HepG2 (cell line): ENCODE measurements around the gene STUM. TPM values are rescaled to one million over a fixed set of nuclear protein-coding genes. Genes with fewer than 3 reads are reported as not detected.

Experiments
- ATAC-seq: fragments of 200-7000 bp; cut with Tn5 transposase; 3 replicates; pipeline ENCODE4 v1.9.1; 2020; ENCODE audit warnings: mild to moderate bottlenecking, moderate library complexity
- BruUV-seq: library from RNA; stranded (reverse); fragments of 400-500 nt; replicated peaks from 2 replicates; lab custom pipeline; 2021; lab: Mats Ljungman, UMichigan
- CTCF ChIA-PET: fragments of 300-600 bp; formaldehyde crosslinking; extraction: SDS; loops from one replicate; lab custom pipeline; 2021; ENCODE audit warnings: low total read pairs, inconsistent platforms, low intra/inter-chr PET ratio; lab: Yijun Ruan, JAX
- POLR2A ChIA-PET: fragments of 350-600 bp; sonication (Branson Sonifier 250); formaldehyde crosslinking; loops from one replicate; lab custom pipeline; 2020; ENCODE audit warnings: antibody characterized with exemption, inconsistent platforms; lab: Yijun Ruan, JAX
- DNase-seq: peaks from one replicate; pipeline ENCODE4 v3.0.0-alpha.2; 2015; ENCODE audit warnings: low spot score
- FAIRE-seq: peaks from 3 replicates; lab custom pipeline; 2011; peaks lifted over from hg19 to GRCh38; lab: Jason Lieb, UNC
- H2AFZ ChIP-seq: one replicate; pipeline ENCODE4 v1.6.1; 2011; ENCODE audit warnings: low read length, inconsistent platforms
- H3K27ac ChIP-seq: fragments of 300-600 bp; 3 replicates; pipeline ENCODE4 v1.8.0; 2011; ENCODE audit warnings: mixed run types, mild to moderate bottlenecking, mixed read lengths, low read length, inconsistent platforms; ENCODE audit not compliant: insufficient read depth; ENCODE audit errors: extremely low read length
- H3K27me3 ChIP-seq, 2 experiments: fragments of 200-600 bp in 1 of 2; 2 replicates in 1 of 2; 3 replicates in 1 of 2; pipeline versions ENCODE4 v1.6.0 to v1.8.0; 2011; ENCODE audit warnings: low read length in 2 of 2, mild to moderate bottlenecking in 2 of 2, moderate library complexity in 2 of 2, inconsistent platforms in 1 of 2; ENCODE audit not compliant: insufficient read depth in 2 of 2, control insufficient read depth in 1 of 2
- H3K36me3 ChIP-seq, 2 experiments: fragments of 200-600 bp in 1 of 2; replicated peaks in 1 of 2; 2 replicates in 1 of 2; 3 replicates in 1 of 2; pipeline versions ENCODE4 v1.5.1 to v1.8.0; 2011; ENCODE audit warnings: low read length in 2 of 2, inconsistent platforms in 1 of 2; ENCODE audit not compliant: insufficient read depth in 2 of 2, control insufficient read depth in 1 of 2
- H3K4me1 ChIP-seq: 2 replicates; pipeline ENCODE4 v1.5.1; 2012; ENCODE audit warnings: low read length, inconsistent platforms; ENCODE audit not compliant: insufficient read depth
- H3K4me2 ChIP-seq: 2 replicates; pipeline ENCODE4 v1.6.0; 2011; ENCODE audit warnings: low read depth, low read length, inconsistent platforms
- H3K4me3 ChIP-seq, 3 experiments: fragments of 200-600 bp in 1 of 3; sonication (generic), shearing (Covaris generic) in 1 of 3; replicated peaks in 1 of 3; 2 replicates each; pipeline ENCODE4 v1.5.1; 2011 to 2016; ENCODE audit warnings: low read length in 3 of 3, inconsistent platforms in 2 of 3, low read depth in 2 of 3, mild to moderate bottlenecking in 2 of 3, control low read depth in 1 of 3, mixed read lengths in 1 of 3; ENCODE audit not compliant: insufficient read depth in 1 of 3
- H3K79me2 ChIP-seq: one replicate; pipeline ENCODE4 v1.6.1; 2011; ENCODE audit warnings: low read length, inconsistent platforms; ENCODE audit not compliant: insufficient read depth
- H3K9ac ChIP-seq: 2 replicates; pipeline ENCODE4 v1.6.0; 2011; ENCODE audit warnings: mild to moderate bottlenecking, low read depth, low read length, inconsistent platforms; ENCODE audit not compliant: insufficient read depth
- H3K9me3 ChIP-seq: 2 replicates; pipeline ENCODE4 v1.5.1; 2012; ENCODE audit warnings: mild to moderate bottlenecking, low read length
- H4K20me1 ChIP-seq: 2 replicates; pipeline ENCODE4 v1.6.0; 2011; ENCODE audit warnings: inconsistent platforms, mild to moderate bottlenecking, low read length, moderate library complexity; ENCODE audit not compliant: insufficient read depth
- ETV5 ChIP-seq: IDR thresholded peaks from 2 replicates; pipeline ENCODE4 v1.6.1; 2018; ENCODE audit warnings: missing biosample characterization, missing genetic modification reagents, inconsistent platforms, borderline replicate concordance
- GTF2F1 ChIP-seq: fragments of 150-350 bp; IDR thresholded peaks from 2 replicates; pipeline ENCODE4 v1.6.1; 2014; ENCODE audit warnings: low read length
- LBX2 ChIP-seq: sonication (generic); formaldehyde crosslinking; IDR thresholded peaks from 2 replicates; pipeline ENCODE4 v1.5.0; 2020; ENCODE audit warnings: missing genetic modification reagents, mild to moderate bottlenecking, borderline replicate concordance
- PRDM10 ChIP-seq: sonication (generic); formaldehyde crosslinking; IDR thresholded peaks from 2 replicates; pipeline ENCODE4 v1.4.0; 2020; ENCODE audit warnings: low read depth, missing genetic modification reagents
- RAD21 ChIP-seq: fragments of 450-650 bp; formaldehyde crosslinking; IDR thresholded peaks from 2 replicates; pipeline ENCODE4 v1.5.0; 2020; ENCODE audit warnings: mild to moderate bottlenecking
- ZBTB43 ChIP-seq: sonication (generic); formaldehyde crosslinking; conservative IDR thresholded peaks from 2 replicates; pipeline ENCODE4 v1.4.0; 2020; ENCODE audit warnings: missing genetic modification reagents
- ZIK1 ChIP-seq: sonication (generic); formaldehyde crosslinking; IDR thresholded peaks from 2 replicates; pipeline ENCODE4 v1.5.0; 2020; ENCODE audit warnings: mild to moderate bottlenecking, low read depth, missing genetic modification reagents, borderline replicate concordance
- ZNF142 ChIP-seq: sonication (generic); formaldehyde crosslinking; IDR thresholded peaks from 2 replicates; pipeline ENCODE4 v1.4.0; 2020; ENCODE audit warnings: missing genetic modification reagents
- ZNF232 ChIP-seq: sonication (generic); formaldehyde crosslinking; IDR thresholded peaks from 2 replicates; pipeline ENCODE4 v1.4.0; 2020; ENCODE audit warnings: missing genetic modification reagents, borderline replicate concordance
- ZNF382 ChIP-seq: sonication (generic); formaldehyde crosslinking; IDR thresholded peaks from 2 replicates; pipeline ENCODE4 v1.5.0; 2020; ENCODE audit warnings: missing genetic modification reagents, mild to moderate bottlenecking, borderline replicate concordance
- ZNF543 ChIP-seq: sonication (generic); formaldehyde crosslinking; IDR thresholded peaks from 2 replicates; pipeline ENCODE4 v1.4.0; 2020; ENCODE audit warnings: mild to moderate bottlenecking, missing genetic modification reagents
- WGBS: methylation state at CpG from one replicate; pipeline ENCODE4 v1.1.6; 2017; ENCODE audit warnings: low lambda C conversion rate; 5-methylcytosine and 5-hydroxymethylcytosine counted together
- in situ Hi-C: cut with HindIII; loops from 2 replicates; pipeline ENCODE4 v1.10.0; 2017; ENCODE audit warnings: low pct_unique_long_range_greater_than_20kb; ENCODE audit not compliant: extremely low pct_ligation_motif_present
- intact Hi-C: fragments of 100-400 bp; cut with micrococcal nuclease; formaldehyde crosslinking; loops from one replicate; pipeline ENCODE4 v1.10.0; 2022; ENCODE audit not compliant: unreplicated experiment
- polyA plus RNA-seq, 8 experiments: library from polyadenylated mRNA; depleted of rRNA in 3 of 8; stranded (reverse) in 7 of 8; unstranded in 1 of 8; fragments of >200 nt; fragmentation: Illumina TruSeq in 4 of 8; extraction: Trizol in 4 of 8; gene quantifications; 2 replicates each; pipeline versions ENCODE4 v1.2.1 to v1.2.3, GENCODE V29; 2011 to 2016; ENCODE audit warnings: low read depth in 4 of 8, missing spikeins in 1 of 8, mixed read lengths in 1 of 8; ENCODE audit not compliant: insufficient read depth in 1 of 8
- total RNA-seq, 5 experiments: library from RNA; depleted of rRNA; stranded (reverse); fragments of >200 nt; fragmentation: Illumina TruSeq; extraction: Trizol; gene quantifications; 2 replicates each; pipeline ENCODE4 v1.2.3, GENCODE V29; 2016; ENCODE audit warnings: low read depth in 1 of 5

The STUM gene
- total and polyA plus RNA-seq, 2 of the 13 experiments (the other 11 are each of a cell fraction or from before 2014, with no cell fraction given) = not detected

GRCh38 chr1:226531360-226532093 is 17.0 kb upstream of the STUM start (continued):
- TF ChIP-seq ZBTB43 (CRISPR knock-in tag) = no peak
- TF ChIP-seq ETV5 (CRISPR knock-in tag) = no peak
- no peak for TF ChIP-seq ZIK1

- Histone ChIP-seq H3K4me1 (no peaks in the 10 kb centered on the region), H3K9me3 (no peaks in the 10 kb centered on the region), H3K27ac (no peak overlapping the region), H3K4me2 (no peak overlapping the region), H4K20me1 (no peaks in the 10 kb centered on the region), H3K79me2 (no peaks in the 10 kb centered on the region), H2AFZ (no peak overlapping the region), H3K9ac (no peak overlapping the region), H3K27me3 (peaks cover 0 to 9% of the 10 kb centered on the region in 2 experiments; a peak in 1 of 5 replicates), H3K4me3 (no peak overlapping the region), H3K36me3 (no peaks in the 10 kb centered on the region)
- intact Hi-C loops = no loop called here
- no peak for DNase-seq
- in situ Hi-C loops = no loop called here
- POLR2A ChIA-PET = no interaction called here
- no TSS peak for BruUV-seq
- CTCF ChIA-PET = no interaction called here
- no peak for FAIRE-seq
- WGBS = 63% methylated on average over 2 of the region's 2 CpGs
- no peak for ATAC-seq
- TF ChIP-seq PRDM10 (CRISPR knock-in tag) = no peak
- no peak for TF ChIP-seq ZNF142
- no peak for TF ChIP-seq LBX2 (CRISPR knock-in tag)
- TF ChIP-seq ZNF543 = no peak
- TF ChIP-seq RAD21 (CRISPR knock-in tag) = no peak
- TF ChIP-seq ZNF382 (CRISPR knock-in tag) = no peak
- TF ChIP-seq ZNF232 = no peak
- no peak for TF ChIP-seq GTF2F1
These were observed 16.0 kb upstream of the STUM start for GRCh38 chr1:226532553-226532952.
